ENCODE results near the gene NUMBL. TPM values are rescaled to one million over a fixed set of nuclear protein-coding genes. Genes with fewer than 3 reads are reported as not detected.

Gene NUMBL
- total and polyA plus RNA-seq, 4 donors = 1.1 to 4.6 (median 2.7) TPM

DNA sequence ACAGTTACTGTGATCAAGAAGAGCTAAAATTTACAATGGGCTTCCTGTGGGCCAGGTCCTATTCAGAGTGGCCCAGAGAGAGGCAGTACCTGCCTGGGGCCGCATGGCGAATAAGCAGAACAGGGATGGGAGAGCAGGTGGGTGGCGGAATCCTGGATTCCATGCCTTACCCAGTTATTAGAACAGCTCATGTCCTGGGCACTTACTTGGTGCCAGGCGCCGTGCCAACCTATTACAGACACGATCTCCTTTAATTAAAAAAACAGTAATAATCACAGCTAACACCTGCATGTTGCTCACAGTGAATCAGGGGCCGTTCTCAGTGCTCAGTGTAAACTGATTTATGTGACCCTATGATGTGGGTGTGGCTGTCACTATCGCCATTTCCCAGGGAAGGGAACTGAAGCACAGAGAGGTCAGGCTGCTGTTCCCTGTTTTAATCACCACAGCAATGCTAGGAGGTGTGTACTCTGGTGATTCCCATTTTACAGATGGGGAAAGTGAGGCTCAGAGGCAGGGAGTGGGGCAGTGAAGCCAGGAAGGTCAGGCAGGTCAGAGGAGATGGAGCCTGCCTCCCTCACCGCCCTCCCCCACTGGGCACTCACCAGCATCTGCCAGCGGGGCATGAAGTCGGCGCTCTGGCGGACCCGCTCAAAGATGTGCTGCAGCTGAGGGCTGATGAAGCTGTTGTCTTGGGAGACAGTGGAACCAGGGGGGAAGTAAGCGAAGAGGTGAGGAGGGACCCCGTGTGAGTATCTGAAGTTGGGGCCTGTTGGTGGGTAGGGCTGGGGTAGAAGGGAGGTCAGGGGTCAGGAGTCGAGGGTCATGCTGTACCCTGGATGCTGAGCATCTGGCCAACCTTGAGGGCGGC is 14.3 kb upstream of the NUMBL start:
- no peaks in the 10 kb centered on the region for H3K4me1 ChIP-seq (ENCODE audit: control insufficient read depth in 4 of 4, insufficient read depth in 4 of 4, low read length in 3 of 4)
- DNase-seq (ENCODE audit: low spot score) = no peak
- no peak overlapping the region for H3K27ac ChIP-seq (ENCODE audit: low read depth in 1 of 2, low read length in 2 of 2)
- peaks cover 20 to 60% (median 38%) of the 10 kb centered on the region in 4 donors for H3K36me3 ChIP-seq (ENCODE audit: control insufficient read depth in 4 of 4, insufficient read depth in 3 of 4, low read depth in 1 of 4, low read length in 3 of 4)
- no peaks in the 10 kb centered on the region for H3K9me3 ChIP-seq (ENCODE audit: control insufficient read depth in 4 of 4, low read length in 3 of 4)
- no peaks in the 10 kb centered on the region for H3K27me3 ChIP-seq (ENCODE audit: control insufficient read depth in 4 of 4, insufficient read depth in 4 of 4, low read length in 3 of 4)
- no peak overlapping the region for H3K4me3 ChIP-seq (ENCODE audit: low read depth in 1 of 3, low read length in 3 of 3)
- TF ChIP-seq YY1 (IDR thresholded peaks at IDR 0.05) (no peak), JUND (IDR thresholded peaks at IDR 0.05) (no peak)
- TF ChIP-seq, protein P1, sequence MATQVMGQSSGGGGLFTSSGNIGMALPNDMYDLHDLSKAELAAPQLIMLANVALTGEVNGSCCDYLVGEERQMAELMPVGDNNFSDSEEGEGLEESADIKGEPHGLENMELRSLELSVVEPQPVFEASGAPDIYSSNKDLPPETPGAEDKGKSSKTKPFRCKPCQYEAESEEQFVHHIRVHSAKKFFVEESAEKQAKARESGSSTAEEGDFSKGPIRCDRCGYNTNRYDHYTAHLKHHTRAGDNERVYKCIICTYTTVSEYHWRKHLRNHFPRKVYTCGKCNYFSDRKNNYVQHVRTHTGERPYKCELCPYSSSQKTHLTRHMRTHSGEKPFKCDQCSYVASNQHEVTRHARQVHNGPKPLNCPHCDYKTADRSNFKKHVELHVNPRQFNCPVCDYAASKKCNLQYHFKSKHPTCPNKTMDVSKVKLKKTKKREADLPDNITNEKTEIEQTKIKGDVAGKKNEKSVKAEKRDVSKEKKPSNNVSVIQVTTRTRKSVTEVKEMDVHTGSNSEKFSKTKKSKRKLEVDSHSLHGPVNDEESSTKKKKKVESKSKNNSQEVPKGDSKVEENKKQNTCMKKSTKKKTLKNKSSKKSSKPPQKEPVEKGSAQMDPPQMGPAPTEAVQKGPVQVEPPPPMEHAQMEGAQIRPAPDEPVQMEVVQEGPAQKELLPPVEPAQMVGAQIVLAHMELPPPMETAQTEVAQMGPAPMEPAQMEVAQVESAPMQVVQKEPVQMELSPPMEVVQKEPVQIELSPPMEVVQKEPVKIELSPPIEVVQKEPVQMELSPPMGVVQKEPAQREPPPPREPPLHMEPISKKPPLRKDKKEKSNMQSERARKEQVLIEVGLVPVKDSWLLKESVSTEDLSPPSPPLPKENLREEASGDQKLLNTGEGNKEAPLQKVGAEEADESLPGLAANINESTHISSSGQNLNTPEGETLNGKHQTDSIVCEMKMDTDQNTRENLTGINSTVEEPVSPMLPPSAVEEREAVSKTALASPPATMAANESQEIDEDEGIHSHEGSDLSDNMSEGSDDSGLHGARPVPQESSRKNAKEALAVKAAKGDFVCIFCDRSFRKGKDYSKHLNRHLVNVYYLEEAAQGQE (IDR thresholded peaks at IDR 0.05) = no peak
- TF ChIP-seq, protein P2, sequence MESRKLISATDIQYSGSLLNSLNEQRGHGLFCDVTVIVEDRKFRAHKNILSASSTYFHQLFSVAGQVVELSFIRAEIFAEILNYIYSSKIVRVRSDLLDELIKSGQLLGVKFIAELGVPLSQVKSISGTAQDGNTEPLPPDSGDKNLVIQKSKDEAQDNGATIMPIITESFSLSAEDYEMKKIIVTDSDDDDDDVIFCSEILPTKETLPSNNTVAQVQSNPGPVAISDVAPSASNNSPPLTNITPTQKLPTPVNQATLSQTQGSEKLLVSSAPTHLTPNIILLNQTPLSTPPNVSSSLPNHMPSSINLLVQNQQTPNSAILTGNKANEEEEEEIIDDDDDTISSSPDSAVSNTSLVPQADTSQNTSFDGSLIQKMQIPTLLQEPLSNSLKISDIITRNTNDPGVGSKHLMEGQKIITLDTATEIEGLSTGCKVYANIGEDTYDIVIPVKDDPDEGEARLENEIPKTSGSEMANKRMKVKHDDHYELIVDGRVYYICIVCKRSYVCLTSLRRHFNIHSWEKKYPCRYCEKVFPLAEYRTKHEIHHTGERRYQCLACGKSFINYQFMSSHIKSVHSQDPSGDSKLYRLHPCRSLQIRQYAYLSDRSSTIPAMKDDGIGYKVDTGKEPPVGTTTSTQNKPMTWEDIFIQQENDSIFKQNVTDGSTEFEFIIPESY (IDR thresholded peaks at IDR 0.05) = no peak
- no peak overlapping the region for H3K9ac ChIP-seq (ENCODE audit: low read depth in 1 of 2, low read length in 2 of 2)
- 96% methylated on average over 18 of the region's 18 CpGs for WGBS

DNA sequence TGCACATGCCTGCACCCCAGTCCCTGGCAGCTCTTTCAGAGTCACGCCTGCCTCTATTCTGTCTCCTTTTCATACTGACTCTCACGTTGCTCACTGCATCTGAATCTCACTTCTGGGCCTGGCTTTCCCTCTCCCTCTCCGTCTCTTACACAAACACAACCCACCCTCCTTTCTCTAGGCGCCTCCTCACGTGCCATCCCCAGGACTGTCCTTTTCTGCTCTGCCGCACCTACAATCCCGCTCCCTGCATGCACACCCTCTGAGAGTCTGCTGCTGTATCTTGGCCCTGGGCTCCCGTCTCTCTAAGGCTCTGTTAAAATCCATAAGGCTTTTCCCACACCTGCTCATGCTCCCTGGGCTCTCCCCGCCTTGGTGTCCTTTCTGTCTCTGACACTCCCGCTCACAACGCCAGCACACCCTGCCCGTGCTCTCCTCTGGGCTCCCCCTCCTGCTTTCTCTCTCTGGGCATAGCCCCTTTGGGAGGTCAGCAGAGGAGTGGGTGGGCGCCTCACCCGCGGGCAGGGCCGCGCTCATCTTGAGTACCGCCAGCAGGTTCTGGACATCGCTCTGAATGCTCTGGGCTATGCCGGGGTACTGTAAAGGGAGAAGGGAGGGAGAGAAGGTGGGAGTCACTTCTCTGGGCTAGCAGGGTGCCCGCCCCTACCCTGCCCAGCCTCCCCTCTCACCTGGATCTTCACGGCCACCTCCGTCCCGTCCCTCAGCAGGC is 12.7 kb upstream of the NUMBL start:
- 95% methylated on average over 24 of the region's 24 CpGs for WGBS
- no peak for DNase-seq (ENCODE audit: low spot score)
- no peaks in the 10 kb centered on the region for H3K4me1 ChIP-seq (ENCODE audit: control insufficient read depth in 4 of 4, insufficient read depth in 4 of 4, low read length in 3 of 4)

More for the DNA sequence above, 12.7 kb upstream of the NUMBL start:
- H3K9ac ChIP-seq (ENCODE audit: low read depth in 1 of 2, low read length in 2 of 2) = no peak overlapping the region
- peaks cover 15 to 52% (median 33%) of the 10 kb centered on the region in 4 donors for H3K36me3 ChIP-seq (ENCODE audit: control insufficient read depth in 4 of 4, insufficient read depth in 3 of 4, low read depth in 1 of 4, low read length in 3 of 4)
- no peak overlapping the region for H3K4me3 ChIP-seq (ENCODE audit: low read depth in 1 of 3, low read length in 3 of 3)
- H3K27ac ChIP-seq (ENCODE audit: low read depth in 1 of 2, low read length in 2 of 2) = no peak overlapping the region
- H3K27me3 ChIP-seq (ENCODE audit: control insufficient read depth in 4 of 4, insufficient read depth in 4 of 4, low read length in 3 of 4) = no peaks in the 10 kb centered on the region
- H3K9me3 ChIP-seq (ENCODE audit: control insufficient read depth in 4 of 4, low read length in 3 of 4) = no peaks in the 10 kb centered on the region
- TF ChIP-seq RXRA (IDR thresholded peaks at IDR 0.05) = no peak
- TF ChIP-seq, protein P1 (IDR thresholded peaks at IDR 0.05) = no peak
- TF ChIP-seq SP1 (IDR thresholded peaks at IDR 0.05) = no peak

All from liver (tissue), 9 donors.